A673 (cell line): Measurements from ENCODE around the gene GSKIP. TPM values are rescaled to one million over a fixed set of nuclear protein-coding genes. Genes with fewer than 3 reads are reported as not detected.

Experiments
- BruUV-seq: library from RNA; stranded (reverse); fragments of 400-500 nt; replicated peaks from 2 replicates; lab custom pipeline; 2021; lab: Mats Ljungman, UMichigan
- CTCF ChIA-PET: fragments of 300-600 bp; sonication (Branson Sonifier 250); formaldehyde crosslinking; loops from one replicate; lab custom pipeline; 2022; ENCODE audit warnings: antibody characterized with exemption; lab: Charles Lee
- POLR2A ChIA-PET: fragments of 300-600 bp; sonication (Branson Sonifier 250); formaldehyde crosslinking; loops from one replicate; lab custom pipeline; 2022; ENCODE audit warnings: antibody characterized with exemption; ENCODE audit not compliant: low non-redundant PET; lab: Charles Lee
- DNase-seq: peaks from one replicate; pipeline ENCODE4 v3.0.0-alpha.2; 2015; ENCODE audit warnings: low spot score
- H3K27ac ChIP-seq: fragments of 200-600 bp; sonication (generic); 2 replicates; pipeline ENCODE4 v1.5.1; 2016; ENCODE audit warnings: mixed run types, low read depth, mild to moderate bottlenecking, mixed read lengths, antibody characterized with exemption, low read length; ENCODE audit not compliant: poor library complexity, severe bottlenecking
- H3K27me3 ChIP-seq: fragments of 200-600 bp; sonication (generic); replicated peaks from 2 replicates; pipeline ENCODE4 v1.6.1; 2017; ENCODE audit warnings: mixed run types, low read depth, mild to moderate bottlenecking, mixed read lengths, antibody characterized with exemption, low read length; ENCODE audit not compliant: insufficient read depth, poor library complexity
- H3K36me3 ChIP-seq: fragments of 200-600 bp; sonication (generic); 2 replicates; pipeline ENCODE4 v1.6.1; 2016; ENCODE audit warnings: mixed run types, mild to moderate bottlenecking, mixed read lengths, antibody characterized with exemption, low read length; ENCODE audit not compliant: insufficient read depth, poor library complexity, severe bottlenecking
- H3K4me1 ChIP-seq: fragments of 200-600 bp; sonication (generic); 2 replicates; pipeline ENCODE4 v1.6.1; 2017; ENCODE audit warnings: mixed run types, mild to moderate bottlenecking, mixed read lengths, antibody characterized with exemption, low read length; ENCODE audit not compliant: insufficient read depth, poor library complexity, severe bottlenecking
- H3K4me3 ChIP-seq: fragments of 200-600 bp; sonication (generic); 2 replicates; pipeline ENCODE4 v1.5.1; 2016; ENCODE audit warnings: low read depth, mixed run types, mild to moderate bottlenecking, mixed read lengths, low read length; ENCODE audit not compliant: poor library complexity, severe bottlenecking
- H3K9me3 ChIP-seq: fragments of 200-600 bp; sonication (generic); 2 replicates; pipeline ENCODE4 v1.6.1; 2016; ENCODE audit warnings: mixed run types, low read depth, mild to moderate bottlenecking, mixed read lengths, antibody characterized with exemption, low read length; ENCODE audit not compliant: poor library complexity, severe bottlenecking
- CTCF ChIP-seq: fragments of 300-800, 200-600 bp; sonication (generic); conservative IDR thresholded peaks from 2 replicates; pipeline ENCODE4 v1.5.1; 2017; ENCODE audit warnings: low read depth, mild to moderate bottlenecking, antibody characterized with exemption, low read length, moderate library complexity, mixed read lengths
- EZH2 ChIP-seq: fragments of 200-600 bp; sonication (generic); IDR thresholded peaks from 2 replicates; pipeline ENCODE4 v1.6.1; 2017; ENCODE audit warnings: borderline replicate concordance, low read depth, mild to moderate bottlenecking, mixed read lengths, antibody characterized with exemption, low read length; ENCODE audit not compliant: poor library complexity, severe bottlenecking
- intact Hi-C: fragments of 100-400 bp; cut with micrococcal nuclease; formaldehyde crosslinking; loops from one replicate; pipeline ENCODE4 v1.10.0; 2022; ENCODE audit not compliant: unreplicated experiment
- total RNA-seq: library from RNA; stranded (reverse); gene quantifications from 2 replicates; pipeline ENCODE4 v1.2.3, GENCODE V29; 2021

GSKIP gene
- total RNA-seq, 1 experiment from 2014 or later = 21.3 TPM

- H3K4me3 ChIP-seq = peak overlapping the region; percentile 97
- H3K9me3 ChIP-seq = no peaks in the 10 kb centered on the region
- H3K27me3 ChIP-seq = no peaks in the 10 kb centered on the region
- BruUV-seq = no TSS peak
- ChIA-PET POLR2A (no interaction called here), CTCF (no interaction called here)
- peak; percentile 28 for DNase-seq
- peaks cover 17% of the 10 kb centered on the region for H3K4me1 ChIP-seq
- TF ChIP-seq CTCF (no peak), EZH2 (no peak)
- no peaks in the 10 kb centered on the region for H3K36me3 ChIP-seq
- H3K27ac ChIP-seq = peak overlapping the region; percentile 81
- intact Hi-C loops = no loop called here
Measured at GRCh38 chr14:96363751-96364336, 518 bp downstream of the GSKIP start.

DNA sequence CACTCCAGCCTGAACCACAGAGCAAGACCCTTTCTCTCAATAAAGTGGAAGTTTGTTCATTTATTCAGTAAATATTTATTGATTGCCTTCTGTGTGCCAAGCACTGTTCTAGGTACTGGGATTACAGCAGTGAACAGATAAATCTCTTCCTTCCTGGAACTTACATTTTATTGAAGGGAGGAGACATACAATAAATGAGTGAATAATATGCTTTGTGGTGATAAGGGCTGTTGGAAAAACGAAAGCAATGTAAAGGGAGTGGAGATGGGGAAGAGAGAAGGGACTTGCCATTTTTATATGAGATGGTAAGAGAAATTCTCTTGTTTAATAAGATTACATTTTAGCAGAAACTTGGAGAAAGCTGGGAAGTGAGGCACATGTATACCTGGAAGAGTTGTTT, 1.6 kb downstream of the GSKIP start:
- intact Hi-C loops = no loop called here

DNA sequence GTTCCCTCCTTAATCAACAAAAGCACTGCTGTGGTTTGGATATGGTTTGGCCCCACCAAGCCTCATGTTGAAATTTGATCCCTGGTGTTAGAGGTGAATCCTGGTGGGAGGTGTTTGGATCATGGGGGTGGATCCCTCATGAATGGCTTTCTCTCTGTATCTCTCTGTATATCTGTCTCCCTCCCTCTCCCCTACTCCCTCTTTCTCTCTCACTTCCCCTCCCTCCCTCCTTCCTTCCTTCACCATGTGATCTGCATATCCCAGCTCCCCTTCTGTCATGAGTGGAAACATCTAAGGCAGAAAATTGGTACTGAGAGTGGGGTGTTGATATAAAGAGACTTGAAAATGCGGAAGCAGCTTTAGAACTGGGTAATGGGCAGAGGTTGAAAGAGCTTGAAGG, 5.2 kb downstream of the GSKIP start:
- H3K9me3 ChIP-seq = no peaks in the 10 kb centered on the region
- no peak overlapping the region for H3K4me3 ChIP-seq
- BruUV-seq = no TSS peak
- TF ChIP-seq CTCF (no peak), EZH2 (no peak)
- ChIA-PET CTCF (no interaction called here), POLR2A (no interaction called here)
- no peaks in the 10 kb centered on the region for H3K36me3 ChIP-seq
- no peak overlapping the region for H3K27ac ChIP-seq
- no peak for DNase-seq
- no peaks in the 10 kb centered on the region for H3K27me3 ChIP-seq
- peaks cover 7% of the 10 kb centered on the region for H3K4me1 ChIP-seq
- intact Hi-C loops = no loop called here

More for the DNA sequence above, 1.6 kb downstream of the GSKIP start:
- DNase-seq = no peak
- Histone ChIP-seq H3K27ac (no peak overlapping the region), H3K27me3 (no peaks in the 10 kb centered on the region), H3K36me3 (no peaks in the 10 kb centered on the region), H3K4me1 (peaks cover 17% of the 10 kb centered on the region), H3K4me3 (no peak overlapping the region), H3K9me3 (no peaks in the 10 kb centered on the region)
- TF ChIP-seq EZH2 (no peak), CTCF (no peak)
- no TSS peak for BruUV-seq
- ChIA-PET CTCF (no interaction called here), POLR2A (no interaction called here)
